Muscle of back (tissue), 11 donors: ENCODE data around the gene PDE6G. TPM values are rescaled to one million over a fixed set of nuclear protein-coding genes. Genes with fewer than 3 reads are reported as not detected.
"Not testable (repeated sequence)": the region's sequence is repeated elsewhere in the genome, so short reads cannot be mapped to it uniquely, and the experiment has no call there.

ENCODE experiments used
- DNase-seq, 3 donors: peaks; one replicate each; pipeline versions ENCODE4 v3.0.0 to v3.0.0-alpha.2; 2013
- polyA plus RNA-seq, 10 donors: library from polyadenylated mRNA; unstranded; fragments of 120-200 nt; gene quantifications; one replicate each; pipeline ENCODE4 v1.2.1, GENCODE V29; 2013; ENCODE audit not compliant: insufficient read length in 10 of 10

PDE6G gene
- polyA plus RNA-seq, 10 donors, result 2.5 to 5.0 (median 3.4) TPM

DNA sequence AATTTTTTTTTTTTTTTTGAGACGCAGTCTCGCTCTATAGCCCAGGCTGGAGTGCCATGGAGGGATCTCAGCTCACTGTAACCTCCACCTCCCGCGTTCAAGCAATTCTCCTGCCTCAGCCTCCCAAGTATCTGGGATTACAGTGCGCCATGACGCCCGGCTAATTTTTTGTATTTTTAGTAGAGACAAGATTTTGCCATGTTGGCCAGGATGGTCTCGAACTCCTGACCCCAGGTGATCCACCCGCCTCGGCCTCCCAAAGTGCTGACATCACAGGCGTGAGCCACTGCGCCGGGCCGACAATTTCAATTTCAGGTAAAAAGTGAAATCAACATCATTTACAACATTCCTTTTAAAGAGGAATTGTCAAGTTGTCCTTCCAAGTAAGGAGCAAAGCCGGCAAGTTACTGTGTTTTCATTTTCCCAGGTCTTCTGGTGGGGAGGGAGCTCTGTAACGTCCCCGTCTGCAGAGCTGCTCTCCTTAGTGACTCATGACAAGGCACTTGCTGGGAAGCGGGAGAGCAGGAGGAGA, 20.3 kb downstream of the PDE6G start:
- no peak for DNase-seq

GRCh38 chr17:81635431-81635830, 20.9 kb downstream of the PDE6G start:
- no peak for DNase-seq

- DNase-seq, result no peak
Observed at GRCh38 chr17:81631482-81631881, 24.9 kb downstream of the PDE6G start.

DNA sequence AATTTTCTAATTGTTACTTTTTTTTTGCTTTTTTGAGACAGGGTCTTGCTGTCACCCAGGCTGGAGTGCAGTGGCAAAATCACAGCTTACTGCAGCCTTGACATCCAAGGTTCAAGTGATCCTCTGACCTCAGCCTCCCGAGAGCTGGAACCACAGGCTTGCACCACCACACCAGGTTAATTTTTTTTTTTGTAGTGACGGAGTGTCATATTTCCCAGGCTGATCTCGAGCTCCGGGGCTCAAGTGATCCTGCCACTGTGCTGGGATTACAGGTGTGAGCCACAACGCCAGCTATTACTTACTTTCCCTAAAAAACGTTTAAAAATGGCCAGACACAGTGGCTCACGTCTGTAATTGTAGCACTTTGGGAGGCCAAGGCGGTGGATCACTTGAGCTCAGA, 26.1 kb downstream of the PDE6G start:
- no peak for DNase-seq

DNA sequence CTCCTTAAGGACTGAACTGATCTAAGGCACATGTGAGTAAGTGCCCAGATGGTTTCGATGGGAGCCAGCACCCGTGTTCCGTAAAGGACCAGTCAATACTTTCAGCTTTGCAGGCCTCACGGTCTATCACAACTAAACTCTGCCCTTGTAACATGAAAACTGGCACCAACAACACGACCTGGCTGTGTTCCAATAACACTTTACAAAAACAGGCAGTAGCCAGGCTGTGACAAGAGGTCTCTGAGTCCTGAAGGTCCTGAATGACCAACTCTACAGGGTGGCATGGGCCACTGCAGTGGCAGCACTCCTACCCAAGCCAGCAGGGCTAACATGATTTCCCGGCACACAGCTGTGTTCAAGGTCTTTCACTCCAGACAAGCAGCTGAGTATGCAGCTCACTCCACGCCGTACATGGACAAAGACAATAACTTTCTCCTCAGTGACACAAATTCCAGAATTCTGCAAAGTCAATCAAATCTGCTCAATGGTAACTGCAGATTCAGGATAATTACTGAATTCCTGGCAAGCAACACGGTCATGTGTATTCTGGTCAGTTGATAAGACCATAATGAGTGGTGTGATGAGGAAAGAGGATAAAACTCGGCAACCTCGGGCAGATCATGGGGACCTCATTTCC, 34.7 kb downstream of the PDE6G start:
- no peak for DNase-seq

DNA sequence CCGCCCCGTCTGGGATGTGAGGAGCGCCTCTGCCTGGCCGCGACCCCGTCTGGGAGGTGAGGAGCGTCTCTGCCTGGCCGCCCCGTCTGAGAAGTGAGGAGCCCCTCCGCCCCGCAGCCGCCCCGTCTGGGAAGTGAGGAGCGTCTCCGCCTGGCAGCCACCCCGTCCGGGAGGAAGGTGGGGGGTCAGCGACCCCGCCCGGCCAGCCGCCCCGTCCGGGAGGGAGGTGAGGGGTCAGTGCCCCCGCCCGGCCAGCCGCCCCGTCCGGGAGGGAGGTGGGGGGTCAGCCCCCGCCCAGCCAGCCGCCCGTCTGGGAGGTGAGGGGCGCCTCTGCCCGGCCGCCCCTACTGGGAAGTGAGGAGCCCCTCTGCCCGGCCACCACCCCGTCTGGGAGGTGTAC, 38.0 kb downstream of the PDE6G start:
- DNase-seq, result not testable (repeated sequence)

DNA sequence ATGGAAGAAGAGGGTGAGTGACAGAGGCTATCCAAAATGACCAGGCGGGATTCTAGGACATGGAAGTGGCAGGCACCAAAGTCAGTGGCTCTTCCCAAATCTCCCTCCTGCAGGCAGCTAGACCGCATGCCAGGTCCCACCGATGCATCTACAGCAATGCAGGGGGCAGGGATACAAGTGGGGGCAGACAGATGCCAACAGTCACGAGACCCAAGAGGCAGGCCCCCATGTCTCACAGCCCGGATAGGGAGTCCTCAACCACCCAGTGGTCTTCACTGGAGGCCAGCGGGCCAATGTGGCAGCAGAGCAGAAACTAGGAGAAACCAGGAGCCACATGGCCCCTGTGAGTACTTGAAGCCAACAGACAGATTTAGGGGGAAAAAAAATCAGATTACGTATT, 39.5 kb downstream of the PDE6G start:
- no peak for DNase-seq

- no peak for DNase-seq
Observed at GRCh38 chr17:81615401-81615930, 40.9 kb downstream of the PDE6G start.

GRCh38 chr17:81612172-81612970, 44.0 kb downstream of the PDE6G start:
- no peak for DNase-seq

DNA sequence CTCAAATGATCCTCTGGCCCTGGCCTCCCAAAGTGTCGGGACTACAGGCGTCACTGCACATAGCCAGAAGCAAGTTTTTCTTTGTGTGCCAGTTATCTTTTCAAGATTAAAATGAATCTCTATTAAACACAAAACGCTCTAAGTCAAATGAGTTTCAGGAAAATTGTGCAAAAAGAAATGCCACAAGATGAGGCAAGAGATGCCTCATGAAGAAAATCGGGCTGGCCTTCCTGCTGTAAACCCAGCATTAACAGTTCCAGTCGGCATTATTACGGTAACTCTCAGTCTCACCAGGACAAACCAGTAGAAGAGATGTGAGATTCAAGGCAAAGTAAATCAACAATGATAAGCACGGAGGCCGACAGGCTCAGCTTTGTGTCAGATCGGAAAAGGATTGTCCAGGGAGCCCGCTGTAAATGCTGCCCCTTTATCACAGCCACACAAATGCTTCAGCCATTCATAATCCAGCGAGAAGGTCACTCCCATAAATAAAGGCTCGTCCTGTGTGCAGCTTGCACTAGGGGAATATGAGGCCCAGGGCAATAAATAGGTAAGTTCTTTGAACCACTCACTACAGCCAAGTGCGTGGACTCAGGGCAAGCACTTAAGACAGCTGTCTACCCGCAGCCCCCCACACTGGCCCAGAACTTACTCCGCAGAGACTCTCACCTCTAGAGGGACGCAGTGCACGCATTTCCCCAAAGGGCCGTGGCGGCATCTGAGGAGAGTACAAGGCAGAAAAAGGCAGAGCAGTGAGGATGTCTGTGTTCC, 46.6 kb downstream of the PDE6G start:
- DNase-seq, result no peak

GRCh38 chr17:81608605-81609004, 47.7 kb downstream of the PDE6G start:
- no peak for DNase-seq

DNA sequence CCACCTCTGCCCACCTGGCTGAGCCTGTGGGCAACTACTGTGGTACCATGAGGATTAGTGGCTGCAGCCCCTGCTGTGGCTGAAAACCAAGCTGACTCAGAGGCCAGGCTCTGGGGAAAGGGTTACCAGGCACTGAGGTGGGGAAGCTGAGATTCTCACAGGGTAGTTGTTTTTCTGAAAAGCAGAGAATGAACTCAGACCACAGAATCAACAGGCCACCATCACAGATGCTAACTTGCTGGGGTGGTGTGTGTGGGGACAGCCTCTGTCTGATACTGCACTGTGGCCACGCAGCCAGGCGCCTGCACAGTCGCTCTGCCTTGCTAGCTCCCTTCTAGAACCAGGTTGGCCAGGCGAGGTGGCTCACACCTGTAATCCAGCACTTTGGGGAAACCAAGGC, 48.3 kb downstream of the PDE6G start:
- no peak for DNase-seq

GRCh38 chr17:81607431-81607830, 48.9 kb downstream of the PDE6G start:
- no peak for DNase-seq

DNA sequence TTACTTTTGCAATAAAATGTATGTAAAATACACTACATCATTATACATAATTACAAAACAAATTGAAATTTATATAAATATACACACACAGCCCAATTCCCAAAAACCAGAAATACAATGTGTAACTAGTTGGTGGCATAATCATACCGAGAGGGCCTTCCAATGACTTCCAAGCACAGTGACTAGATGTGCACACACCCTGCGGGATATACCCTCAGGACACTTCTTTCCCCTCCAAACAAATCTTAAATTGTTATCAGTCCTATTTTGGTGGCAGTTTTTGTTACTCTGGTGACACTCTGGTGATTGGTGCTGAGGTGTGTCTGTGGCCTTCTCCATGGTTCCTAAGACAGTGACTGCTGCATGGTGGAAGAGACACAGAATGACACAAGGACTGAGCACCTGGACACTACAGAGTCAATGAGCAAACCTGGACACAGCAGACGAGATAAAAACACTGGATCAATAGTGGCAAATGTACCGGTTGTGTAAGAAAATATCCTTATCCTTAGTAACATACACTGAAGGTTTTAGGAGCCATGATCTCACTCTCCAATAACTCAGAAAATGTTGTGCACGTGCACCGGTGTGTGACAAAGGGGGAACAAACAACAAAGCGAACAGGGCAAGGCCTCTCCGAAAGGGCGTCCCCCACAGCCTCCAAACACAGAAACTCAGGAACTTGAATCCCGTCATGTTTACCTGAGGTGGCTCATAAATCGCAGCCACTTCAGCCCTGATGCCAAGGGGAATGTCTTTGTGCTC, 52.3 kb downstream of the PDE6G start:
- no peak for DNase-seq

DNA sequence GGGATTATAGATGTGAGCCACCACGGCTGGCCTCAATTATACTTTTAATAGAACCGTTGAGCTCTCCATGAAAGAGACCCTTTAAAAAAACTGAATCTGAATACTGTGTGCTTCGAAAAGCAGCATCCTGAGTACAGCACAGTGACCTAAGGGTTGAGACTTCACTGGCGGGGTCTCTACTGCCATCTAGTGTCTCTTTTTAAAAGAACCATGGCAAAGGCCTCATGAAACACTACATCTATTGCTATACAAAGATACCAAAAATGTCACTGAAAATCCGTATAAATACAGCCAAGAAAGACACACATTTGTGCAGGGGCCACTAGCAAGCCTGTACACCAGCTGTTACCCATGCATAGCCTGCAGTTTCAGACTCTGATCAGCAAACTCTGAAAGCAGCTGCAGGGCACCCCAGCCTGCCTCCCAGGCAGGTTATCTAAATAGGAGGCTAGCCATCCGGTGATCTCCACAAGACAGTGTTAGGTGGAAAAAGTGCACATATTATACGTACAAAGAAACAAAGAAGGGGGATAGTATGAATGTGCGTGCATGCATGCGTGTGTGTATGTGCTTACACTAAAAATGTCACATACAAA, 54.7 kb downstream of the PDE6G start:
- peak; percentile 67 to 86 (median 75) for DNase-seq

Other genes starting within 250 kb of the PDE6G start
- gene ACTG1, start 143.7 kb downstream of the PDE6G start, polyA plus RNA-seq, result 1,000 to 10,000 TPM; 1,024 to 1,916 (median 1,349) TPM
- 1 to 10 TPM; 1.6 to 3.8 (median 2.3) TPM for gene FSCN2, start 128.2 kb downstream of the PDE6G start, polyA plus RNA-seq
- 10 to 100 TPM; 12.9 to 23.7 (median 18.7) TPM for gene FAAP100, start 104.2 kb downstream of the PDE6G start, polyA plus RNA-seq
- 10 to 100 TPM; 43.8 to 57.8 (median 50.6) TPM for gene NPLOC4, start 19.4 kb downstream of the PDE6G start, polyA plus RNA-seq
- 1 to 10 TPM in 4 of 10 donors, under 1 TPM in 6; 0.49 to 1.4 (median 0.92) TPM for gene TSPAN10, start 19.3 kb downstream of the PDE6G start, polyA plus RNA-seq
- 10 to 100 TPM in 4 of 10 donors, 1 to 10 TPM in 6; 6.0 to 15.8 (median 8.8) TPM for gene OXLD1, start 10.1 kb upstream of the PDE6G start, polyA plus RNA-seq
- gene CCDC137, start 10.2 kb upstream of the PDE6G start, polyA plus RNA-seq, result 10 to 100 TPM in 9 of 10 donors, 1 to 10 TPM in 1; 8.8 to 16.1 (median 12.5) TPM
- gene ARL16, start 27.3 kb upstream of the PDE6G start, polyA plus RNA-seq, result 10 to 100 TPM; 23.4 to 34.1 (median 27.2) TPM
- 10 to 100 TPM; 41.5 to 61.6 (median 46.8) TPM for gene HGS, start 27.5 kb upstream of the PDE6G start, polyA plus RNA-seq
- 10 to 100 TPM; 44.5 to 62.6 (median 51.9) TPM for gene MRPL12, start 46.8 kb upstream of the PDE6G start, polyA plus RNA-seq
- 1 to 10 TPM; 1.7 to 4.9 (median 3.7) TPM for gene SLC25A10, start 55.7 kb upstream of the PDE6G start, polyA plus RNA-seq
- gene GCGR, start 147.6 kb upstream of the PDE6G start, polyA plus RNA-seq, result under 1 TPM in 1 of 10 donors, not detected in 9; 0.10 TPM
- gene MCRIP1, start 176.7 kb upstream of the PDE6G start, polyA plus RNA-seq, result 100 to 1,000 TPM in 5 of 10 donors, 10 to 100 TPM in 5; 67.2 to 139 (median 102) TPM
- 10 to 100 TPM; 13.2 to 84.6 (median 36.4) TPM for gene PPP1R27, start 178.5 kb upstream of the PDE6G start, polyA plus RNA-seq
- 100 to 1,000 TPM; 359 to 534 (median 424) TPM for gene P4HB, start 204.0 kb upstream of the PDE6G start, polyA plus RNA-seq
- gene ARHGDIA, start 214.8 kb upstream of the PDE6G start, polyA plus RNA-seq, result 100 to 1,000 TPM; 128 to 225 (median 163) TPM
- gene ALYREF, start 235.0 kb upstream of the PDE6G start, polyA plus RNA-seq, result 10 to 100 TPM; 49.7 to 81.7 (median 60.7) TPM
- 100 to 1,000 TPM in 4 of 10 donors, 10 to 100 TPM in 6; 77.7 to 136 (median 93.3) TPM for gene ANAPC11, start 235.2 kb upstream of the PDE6G start, polyA plus RNA-seq
- gene NPB, start 245.7 kb upstream of the PDE6G start, polyA plus RNA-seq, result 1 to 10 TPM in 2 of 10 donors, under 1 TPM in 5, not detected in 3; 0.13 to 1.2 (median 0.64) TPM